Esophagus squamous epithelium (tissue), 5 donors: ENCODE measurements around the gene TSPAN13. TPM values are rescaled to one million over a fixed set of nuclear protein-coding genes. Genes with fewer than 3 reads are reported as not detected.

Experiments
- DNase-seq: peaks from one replicate; lab custom pipeline; 2025; lab: John Stamatoyannopoulos, UW
- H3K27ac ChIP-seq, 4 donors: fragments of 200-600 bp; sonication (generic); one replicate each; pipeline ENCODE4 v1.5.1; 2016 to 2019; ENCODE audit warnings: mild to moderate bottlenecking in 1 of 4
- H3K27me3 ChIP-seq, 4 donors: fragments of 200-600 bp; sonication (generic); 1 replicate in 3 of 4; 2 replicates in 1 of 4; pipeline versions ENCODE4 v1.5.1 to v1.6.0; 2017 to 2021; ENCODE audit warnings: antibody characterized with exemption in 1 of 4
- H3K36me3 ChIP-seq, 3 donors: fragments of 200-600 bp; sonication (generic); one replicate each; pipeline ENCODE4 v1.5.1; 2016 to 2019
- H3K4me1 ChIP-seq, 3 donors: fragments of 200-600 bp; sonication (generic); one replicate each; pipeline ENCODE4 v1.5.1; 2017 to 2019
- H3K4me3 ChIP-seq, 4 donors: fragments of 200-600 bp; sonication (generic); 1 replicate in 3 of 4; 2 replicates in 1 of 4; pipeline ENCODE4 v1.5.1; 2016 to 2019; ENCODE audit warnings: mild to moderate bottlenecking in 2 of 4, moderate library complexity in 1 of 4
- H3K9me3 ChIP-seq, 3 donors: fragments of 200-600 bp; sonication (generic); one replicate each; pipeline ENCODE4 v1.5.1; 2016 to 2019
- POLR2A ChIP-seq, 4 donors: fragments of 450-650 bp; IDR thresholded peaks; one replicate each; pipeline ENCODE4 v1.6.1; 2017; ENCODE audit warnings: antibody characterized with exemption in 4 of 4, mild to moderate bottlenecking in 4 of 4, moderate library complexity in 3 of 4
- WGBS, 2 donors: methylation state at CpG; one replicate each; pipeline ENCODE4 v1.1.5; 2018; 5-methylcytosine and 5-hydroxymethylcytosine counted together
- intact Hi-C: fragments of 100-400 bp; cut with DNase I; formaldehyde crosslinking; loops from one replicate; pipeline ENCODE4 v1.15.0; 2022
- total RNA-seq, 4 donors: library from RNA; depleted of rRNA; stranded (reverse); fragments of >200 nt; gene quantifications; one replicate each; pipeline ENCODE4 v1.1.0, GENCODE V29; 2016
- TF ChIP-seq, protein P1 (sequence below), 6 experiments: fragments of 450-650 bp in 4 of 6; fragments of 200-600 bp in 2 of 6; sonication (generic) in 2 of 6; IDR thresholded peaks; one replicate each; pipeline ENCODE4 v1.5.1; 2016 to 2019; ENCODE audit warnings: antibody characterized with exemption in 6 of 6, mild to moderate bottlenecking in 4 of 6, moderate library complexity in 4 of 6
- donor health status: DM: yes; HTN: yes; CAD: no.

The TSPAN13 gene
- total RNA-seq, 4 donors from 2014 or later: 9.5 to 16.7 (median 12.1) TPM

- Histone ChIP-seq H3K4me1 (peaks cover 0 to 8% (median 0%) of the 10 kb centered on the region in 3 donors), H3K27ac (no peak overlapping the region), H3K4me3 (no peak overlapping the region), H3K9me3 (no peaks in the 10 kb centered on the region), H3K27me3 (no peaks in the 10 kb centered on the region), H3K36me3 (no peaks in the 10 kb centered on the region)
- intact Hi-C loops: no loop called here
- TF ChIP-seq, protein P1, sequence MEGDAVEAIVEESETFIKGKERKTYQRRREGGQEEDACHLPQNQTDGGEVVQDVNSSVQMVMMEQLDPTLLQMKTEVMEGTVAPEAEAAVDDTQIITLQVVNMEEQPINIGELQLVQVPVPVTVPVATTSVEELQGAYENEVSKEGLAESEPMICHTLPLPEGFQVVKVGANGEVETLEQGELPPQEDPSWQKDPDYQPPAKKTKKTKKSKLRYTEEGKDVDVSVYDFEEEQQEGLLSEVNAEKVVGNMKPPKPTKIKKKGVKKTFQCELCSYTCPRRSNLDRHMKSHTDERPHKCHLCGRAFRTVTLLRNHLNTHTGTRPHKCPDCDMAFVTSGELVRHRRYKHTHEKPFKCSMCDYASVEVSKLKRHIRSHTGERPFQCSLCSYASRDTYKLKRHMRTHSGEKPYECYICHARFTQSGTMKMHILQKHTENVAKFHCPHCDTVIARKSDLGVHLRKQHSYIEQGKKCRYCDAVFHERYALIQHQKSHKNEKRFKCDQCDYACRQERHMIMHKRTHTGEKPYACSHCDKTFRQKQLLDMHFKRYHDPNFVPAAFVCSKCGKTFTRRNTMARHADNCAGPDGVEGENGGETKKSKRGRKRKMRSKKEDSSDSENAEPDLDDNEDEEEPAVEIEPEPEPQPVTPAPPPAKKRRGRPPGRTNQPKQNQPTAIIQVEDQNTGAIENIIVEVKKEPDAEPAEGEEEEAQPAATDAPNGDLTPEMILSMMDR (IDR thresholded peaks at IDR 0.05): no peak
- TF ChIP-seq POLR2A (IDR thresholded peaks at IDR 0.05): no peak
- no peak for DNase-seq
- 46 to 50% methylated on average over 5 to 6 of the region's 6 CpGs for WGBS, 2 donors
These were observed 13.5 kb upstream of the TSPAN13 start for GRCh38 chr7:16739863-16740622.

DNA sequence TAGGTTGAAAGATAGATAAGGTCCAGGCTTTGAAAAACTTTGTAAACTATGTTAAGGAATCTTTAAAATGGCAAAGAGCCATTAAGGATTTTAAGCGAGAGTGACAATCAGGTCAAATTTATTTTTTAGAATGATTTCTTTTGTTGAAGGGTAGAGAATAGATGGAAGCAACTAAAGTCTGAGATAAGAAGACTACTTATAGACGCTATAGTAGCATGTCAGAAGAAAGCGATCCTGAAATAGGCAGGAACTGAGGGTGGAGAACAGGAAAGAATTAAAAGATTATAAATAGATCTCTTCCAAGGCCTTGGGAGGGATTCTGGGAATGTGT is 13.0 kb upstream of the TSPAN13 start:
- TF ChIP-seq, protein P1 (IDR thresholded peaks at IDR 0.05): no peak
- no peak for TF ChIP-seq POLR2A (IDR thresholded peaks at IDR 0.05)
- WGBS, 2 donors: 71 to 77% methylated on average over 3 of the region's 3 CpGs
- no peak for DNase-seq
- Histone ChIP-seq H3K36me3 (no peaks in the 10 kb centered on the region), H3K27me3 (no peaks in the 10 kb centered on the region), H3K9me3 (no peaks in the 10 kb centered on the region), H3K4me3 (no peak overlapping the region), H3K4me1 (peaks cover 0 to 8% (median 0%) of the 10 kb centered on the region in 3 donors), H3K27ac (peak overlapping the region in 1 of 4 donors; percentile 10)
- intact Hi-C loops: no loop called here

GRCh38 chr7:16740996-16741395 is 12.6 kb upstream of the TSPAN13 start:
- Histone ChIP-seq H3K4me3 (no peak overlapping the region), H3K4me1 (peaks cover 0 to 8% (median 0%) of the 10 kb centered on the region in 3 donors), H3K36me3 (no peaks in the 10 kb centered on the region), H3K9me3 (no peaks in the 10 kb centered on the region), H3K27me3 (no peaks in the 10 kb centered on the region), H3K27ac (peak overlapping the region in 1 of 4 donors; percentile 10)
- no peak for TF ChIP-seq POLR2A (IDR thresholded peaks at IDR 0.05)
- TF ChIP-seq, protein P1 (IDR thresholded peaks at IDR 0.05): no peak
- intact Hi-C loops: no loop called here
- 93 to 96% methylated on average over 1 of the region's 1 CpG for WGBS, 2 donors
- DNase-seq: no peak

GRCh38 chr7:16741676-16742075 is 11.9 kb upstream of the TSPAN13 start:
- TF ChIP-seq POLR2A (IDR thresholded peaks at IDR 0.05): no peak
- TF ChIP-seq, protein P1 (IDR thresholded peaks at IDR 0.05): no peak
- Histone ChIP-seq H3K4me1 (peaks cover 0 to 8% (median 0%) of the 10 kb centered on the region in 3 donors), H3K4me3 (no peak overlapping the region), H3K36me3 (no peaks in the 10 kb centered on the region), H3K27ac (no peak overlapping the region), H3K9me3 (no peaks in the 10 kb centered on the region), H3K27me3 (no peaks in the 10 kb centered on the region)
- DNase-seq: no peak
- WGBS, 2 donors: 83 to 85% methylated on average over 1 of the region's 1 CpG
- intact Hi-C loops: no loop called here

DNA sequence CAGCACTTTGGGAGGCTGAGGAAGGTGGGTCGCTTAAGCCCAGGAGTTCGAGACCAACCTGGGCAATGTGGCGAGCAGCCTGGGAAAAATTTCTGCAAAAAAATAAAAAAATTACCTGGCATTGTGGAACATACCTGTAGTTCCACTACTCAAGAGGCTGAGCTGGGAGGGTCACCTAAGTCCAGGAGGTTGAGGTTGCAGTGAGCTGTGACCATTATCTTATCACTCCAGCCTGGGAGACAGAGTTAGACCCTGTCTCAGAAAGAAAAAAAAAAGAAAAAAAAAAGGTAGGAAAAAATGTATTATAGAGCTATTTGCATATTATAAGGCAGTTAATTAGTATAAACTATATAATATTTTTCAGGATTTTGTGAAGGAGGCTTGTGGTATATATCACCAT is 11.0 kb upstream of the TSPAN13 start:
- peaks cover 0 to 8% (median 0%) of the 10 kb centered on the region in 3 donors for H3K4me1 ChIP-seq
- intact Hi-C loops: no loop called here
- 65 to 96% methylated on average over 3 of the region's 3 CpGs for WGBS, 2 donors

More for the DNA sequence above, 11.0 kb upstream of the TSPAN13 start:
- no peak overlapping the region for H3K4me3 ChIP-seq
- TF ChIP-seq, protein P1 (IDR thresholded peaks at IDR 0.05): no peak
- TF ChIP-seq POLR2A (IDR thresholded peaks at IDR 0.05): no peak
- no peaks in the 10 kb centered on the region for H3K9me3 ChIP-seq
- no peak for DNase-seq
- H3K27me3 ChIP-seq: no peaks in the 10 kb centered on the region
- H3K36me3 ChIP-seq: no peaks in the 10 kb centered on the region
- H3K27ac ChIP-seq: no peak overlapping the region
